Karpas-422 (cell line): Measurements from ENCODE around the gene OGDH. TPM values are rescaled to one million over a fixed set of nuclear protein-coding genes. Genes with fewer than 3 reads are reported as not detected.

Experiments
- DNase-seq: peaks from one replicate; pipeline ENCODE4 v3.0.0-alpha.2; 2015
- H2AFZ ChIP-seq: fragments of 200-600 bp; sonication (generic); 2 replicates; pipeline ENCODE4 v1.6.1; 2014; ENCODE audit warnings: antibody characterized with exemption, low read length, mixed read lengths
- H3K27ac ChIP-seq: fragments of 200-600 bp; sonication (generic); 2 replicates; pipeline ENCODE4 v1.5.1; 2014; ENCODE audit warnings: mild to moderate bottlenecking, low read length, moderate library complexity
- H3K27me3 ChIP-seq: fragments of 200-600 bp; sonication (generic); 2 replicates; pipeline ENCODE4 v1.6.1; 2014; ENCODE audit warnings: low read length, mixed read lengths
- H3K36me3 ChIP-seq: fragments of 200-600 bp; sonication (generic); 2 replicates; pipeline ENCODE4 v1.6.1; 2014; ENCODE audit warnings: low read length, mixed read lengths; ENCODE audit not compliant: insufficient read depth
- H3K4me1 ChIP-seq: fragments of 200-600 bp; sonication (generic); 2 replicates; pipeline ENCODE4 v1.6.1; 2014; ENCODE audit warnings: mild to moderate bottlenecking, low read length, mixed read lengths
- H3K4me2 ChIP-seq: fragments of 200-600 bp; sonication (generic); 2 replicates; pipeline ENCODE4 v1.6.1; 2014; ENCODE audit warnings: low read length, low read depth, mild to moderate bottlenecking; ENCODE audit not compliant: poor library complexity, severe bottlenecking
- H3K4me3 ChIP-seq: fragments of 200-600 bp; sonication (generic); 2 replicates; pipeline ENCODE4 v1.5.1; 2014; ENCODE audit warnings: mild to moderate bottlenecking, antibody characterized with exemption, low read length, mixed read lengths
- H3K79me2 ChIP-seq: fragments of 200-600 bp; sonication (generic); 2 replicates; pipeline ENCODE4 v1.6.1; 2014; ENCODE audit warnings: mild to moderate bottlenecking, low read length, mixed read lengths
- H3K9ac ChIP-seq: fragments of 200-600 bp; sonication (generic); 2 replicates; pipeline ENCODE4 v1.6.0; 2014; ENCODE audit warnings: low read length
- H3K9me2 ChIP-seq: fragments of 200-600 bp; sonication (generic), shearing (Covaris generic); replicated peaks from 2 replicates; pipeline ENCODE4 v1.6.0; 2014; ENCODE audit warnings: mild to moderate bottlenecking, low read length, moderate library complexity; ENCODE audit not compliant: insufficient read depth
- H3K9me3 ChIP-seq: fragments of 300-700, 200-600 bp; sonication (generic); 2 replicates; pipeline ENCODE4 v1.6.1; 2014; ENCODE audit warnings: low read length, mixed read lengths
- H4K20me1 ChIP-seq: fragments of 200-600 bp; sonication (generic); 2 replicates; pipeline ENCODE4 v1.6.1; 2014; ENCODE audit warnings: mild to moderate bottlenecking, antibody characterized with exemption, low read length, low read depth; ENCODE audit not compliant: insufficient read depth
- total RNA-seq: library from RNA; depleted of rRNA; stranded (reverse); fragments of >200 nt; shearing (Covaris generic); gene quantifications from 2 replicates; pipeline ENCODE4 v1.2.3, GENCODE V29; 2014; ENCODE audit warnings: low replicate concordance

Gene OGDH
- total RNA-seq, 1 experiment from 2014 or later: 24.9 TPM

DNA sequence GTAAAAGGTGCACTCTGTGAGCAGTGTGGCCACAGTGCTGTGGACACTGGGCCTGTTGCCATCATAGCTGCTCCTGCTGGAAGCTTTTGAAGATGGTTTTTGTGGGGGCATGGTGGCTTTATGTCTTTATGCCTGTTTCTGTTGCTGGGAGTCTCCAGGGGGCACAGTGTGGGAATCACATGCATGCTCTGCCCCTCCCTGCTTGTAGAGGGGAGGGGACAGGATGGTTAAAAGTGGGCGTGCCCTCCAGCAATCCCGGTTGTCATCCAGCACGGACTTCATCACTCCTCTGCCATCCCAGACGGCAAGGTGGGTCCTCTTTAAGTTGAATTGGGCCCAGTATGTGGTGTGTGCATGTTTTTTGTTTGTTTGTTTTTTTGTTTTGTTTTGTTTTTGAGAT is 20.2 kb downstream of the OGDH start:
- Histone ChIP-seq H3K27me3 (no peaks in the 10 kb centered on the region), H3K27ac (no peak overlapping the region), H3K9ac (no peak overlapping the region), H2AFZ (no peak overlapping the region), H3K4me1 (no peaks in the 10 kb centered on the region), H3K79me2 (peaks cover 74% of the 10 kb centered on the region), H4K20me1 (0 out of 2 replicates have a peak, but pooled peaks cover 4% of the 10 kb centered on the region), H3K9me2 (no peaks in the 10 kb centered on the region), H3K9me3 (no peaks in the 10 kb centered on the region), H3K4me3 (no peak overlapping the region), H3K4me2 (no peak overlapping the region), H3K36me3 (peaks cover 4% of the 10 kb centered on the region; the same call in 1 of the 2 replicates)
- DNase-seq: no peak

DNA sequence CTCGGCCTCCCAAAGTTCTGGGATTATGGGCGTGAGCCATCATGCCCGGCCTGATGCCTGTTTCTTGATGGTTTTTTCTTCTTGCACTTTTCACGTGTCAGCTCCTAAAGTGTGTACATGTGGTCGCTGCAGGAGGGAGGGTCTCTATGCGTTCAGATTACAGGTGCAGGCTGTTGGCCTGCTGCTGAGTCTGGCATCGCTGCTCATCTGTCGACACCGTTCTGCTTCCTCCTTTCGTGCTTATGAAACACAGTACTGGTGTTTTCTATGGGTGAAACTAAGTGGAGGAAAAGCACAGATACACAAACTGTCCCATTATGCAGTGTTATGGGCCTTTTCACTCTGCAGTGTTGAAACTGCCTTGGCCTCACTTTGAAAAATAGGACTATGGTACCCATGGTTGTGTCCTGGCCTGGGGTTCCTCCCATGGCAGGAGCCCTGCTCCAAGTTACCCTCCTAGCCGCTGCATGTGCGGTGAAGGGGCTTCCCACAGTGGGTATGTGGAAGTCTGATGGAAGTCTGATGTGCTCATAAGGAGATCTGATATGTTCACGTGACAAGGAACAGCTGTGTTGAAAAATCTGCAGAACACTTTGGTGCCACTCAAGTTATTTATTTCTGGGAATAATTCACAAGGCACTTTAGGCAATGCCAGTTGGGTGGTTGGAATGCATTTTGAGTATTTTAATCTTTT is 23.5 kb downstream of the OGDH start:
- H3K9me2 ChIP-seq: no peaks in the 10 kb centered on the region
- peaks cover 52% of the 10 kb centered on the region for H3K79me2 ChIP-seq
- no peaks in the 10 kb centered on the region for H3K4me1 ChIP-seq
- no peaks in the 10 kb centered on the region for H3K9me3 ChIP-seq
- no peak overlapping the region for H2AFZ ChIP-seq
- DNase-seq: no peak
- no peak overlapping the region for H3K27ac ChIP-seq
- no peak overlapping the region for H3K4me2 ChIP-seq
- H3K36me3 ChIP-seq: no peaks in the 10 kb centered on the region
- no peak overlapping the region for H3K4me3 ChIP-seq
- no peak overlapping the region for H3K9ac ChIP-seq
- no peaks in the 10 kb centered on the region for H3K27me3 ChIP-seq
- no peaks in the 10 kb centered on the region for H4K20me1 ChIP-seq

DNA sequence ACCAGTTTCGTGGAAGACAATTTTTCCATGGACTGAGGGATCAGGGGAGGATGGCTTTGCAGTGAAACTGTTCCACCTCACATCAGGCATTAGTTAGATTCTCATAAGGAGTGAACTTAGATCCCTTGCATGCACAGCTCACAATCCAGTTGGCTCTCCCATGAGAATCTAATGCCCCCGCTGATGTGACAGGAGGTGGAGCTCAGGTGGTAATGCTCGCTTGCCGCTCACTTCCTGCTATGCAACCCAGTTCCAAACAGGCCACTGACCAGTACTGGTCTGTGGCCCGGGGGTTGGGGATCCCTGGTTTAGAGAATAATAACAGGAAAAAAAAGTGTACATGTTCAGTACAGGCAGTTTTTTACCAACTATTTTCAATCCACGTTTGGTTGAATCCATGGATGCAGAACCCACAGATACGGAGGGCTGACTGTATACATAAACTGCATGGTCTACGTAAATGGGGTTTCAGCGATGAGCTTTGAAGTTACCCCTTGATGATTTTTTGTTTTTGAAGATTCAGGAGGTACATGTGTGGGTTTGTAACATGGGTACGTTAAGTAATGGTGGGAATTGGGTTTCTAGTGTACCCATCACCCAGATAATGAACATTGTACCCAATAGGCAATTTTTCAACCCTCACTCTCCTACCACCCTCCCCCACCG is 24.5 kb downstream of the OGDH start:
- Histone ChIP-seq H3K36me3 (no peaks in the 10 kb centered on the region), H3K9me2 (no peaks in the 10 kb centered on the region), H3K27me3 (no peaks in the 10 kb centered on the region), H3K4me2 (no peak overlapping the region), H3K9me3 (no peaks in the 10 kb centered on the region), H3K4me3 (no peak overlapping the region), H3K79me2 (peaks cover 43% of the 10 kb centered on the region), H3K9ac (no peak overlapping the region), H2AFZ (no peak overlapping the region), H3K27ac (no peak overlapping the region), H4K20me1 (no peaks in the 10 kb centered on the region), H3K4me1 (no peaks in the 10 kb centered on the region)
- DNase-seq: no peak

DNA sequence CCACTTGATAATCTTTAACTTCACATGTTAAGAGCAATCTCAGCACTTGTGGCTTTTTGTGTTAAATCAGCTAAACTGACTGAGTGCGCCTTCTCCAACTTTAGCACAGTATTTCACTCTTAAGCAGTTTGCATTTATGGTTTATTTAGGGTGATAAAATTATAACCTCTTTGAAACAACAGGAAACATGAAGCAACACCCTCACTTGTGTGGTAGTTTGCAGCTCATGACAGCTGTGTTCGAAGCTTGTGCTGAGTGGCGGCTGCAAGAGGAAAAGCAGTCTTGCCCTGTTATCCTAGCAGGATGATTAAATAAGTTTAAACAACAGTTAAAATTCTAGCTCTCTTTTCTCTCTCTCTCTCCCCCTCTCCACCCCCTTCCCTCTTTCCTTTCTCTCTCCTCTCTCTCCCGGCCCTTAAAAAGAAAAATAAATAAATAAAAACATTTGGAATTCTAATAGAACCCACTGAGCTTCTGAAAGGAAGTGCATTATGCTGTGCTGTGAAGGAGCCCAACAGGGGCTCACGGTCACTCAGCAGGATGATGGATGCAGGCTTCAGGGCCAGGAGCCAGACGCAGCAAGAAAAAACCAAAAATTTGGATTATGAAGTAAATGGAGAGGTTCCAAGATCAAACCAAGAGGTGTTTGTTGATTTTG is 25.2 kb downstream of the OGDH start:
- no peaks in the 10 kb centered on the region for H4K20me1 ChIP-seq
- H3K9me3 ChIP-seq: no peaks in the 10 kb centered on the region
- H3K36me3 ChIP-seq: no peaks in the 10 kb centered on the region
- H3K79me2 ChIP-seq: peaks cover 36% of the 10 kb centered on the region
- peaks cover 5% of the 10 kb centered on the region; the same call in 1 of the 2 replicates for H3K4me1 ChIP-seq
- H3K4me3 ChIP-seq: no peak overlapping the region
- no peaks in the 10 kb centered on the region for H3K27me3 ChIP-seq
- no peak overlapping the region for H2AFZ ChIP-seq
- no peak for DNase-seq
- H3K27ac ChIP-seq: no peak overlapping the region
- H3K9me2 ChIP-seq: no peaks in the 10 kb centered on the region
- H3K9ac ChIP-seq: no peak overlapping the region
- no peak overlapping the region for H3K4me2 ChIP-seq

DNA sequence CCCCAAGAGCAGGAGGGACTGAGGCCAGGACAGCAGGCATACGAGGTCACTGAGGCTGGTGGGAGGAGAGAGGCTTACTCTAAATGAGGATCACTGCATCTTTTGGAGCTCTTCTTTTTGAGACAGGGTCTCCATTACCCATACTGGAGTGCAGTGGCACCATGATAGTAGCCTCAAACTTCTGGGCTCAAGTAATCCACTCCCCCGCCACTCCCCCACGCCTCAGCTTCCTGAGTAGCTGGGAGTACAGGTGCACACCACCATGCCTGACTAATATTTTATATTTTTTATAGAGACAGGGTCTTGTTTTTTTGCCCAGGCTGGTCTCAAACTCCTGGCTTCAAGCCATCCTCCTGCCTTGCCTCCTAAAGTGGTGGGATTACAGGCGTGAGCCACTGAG is 25.8 kb downstream of the OGDH start:
- Histone ChIP-seq H3K4me1 (peaks cover 6% of the 10 kb centered on the region; the same call in 1 of the 2 replicates), H3K27ac (no peak overlapping the region), H4K20me1 (no peaks in the 10 kb centered on the region), H3K9me2 (no peaks in the 10 kb centered on the region), H3K9ac (no peak overlapping the region), H3K4me2 (no peak overlapping the region), H3K27me3 (no peaks in the 10 kb centered on the region), H2AFZ (no peak overlapping the region), H3K9me3 (no peaks in the 10 kb centered on the region), H3K79me2 (peaks cover 35% of the 10 kb centered on the region), H3K36me3 (no peaks in the 10 kb centered on the region), H3K4me3 (no peak overlapping the region)
- no peak for DNase-seq

DNA sequence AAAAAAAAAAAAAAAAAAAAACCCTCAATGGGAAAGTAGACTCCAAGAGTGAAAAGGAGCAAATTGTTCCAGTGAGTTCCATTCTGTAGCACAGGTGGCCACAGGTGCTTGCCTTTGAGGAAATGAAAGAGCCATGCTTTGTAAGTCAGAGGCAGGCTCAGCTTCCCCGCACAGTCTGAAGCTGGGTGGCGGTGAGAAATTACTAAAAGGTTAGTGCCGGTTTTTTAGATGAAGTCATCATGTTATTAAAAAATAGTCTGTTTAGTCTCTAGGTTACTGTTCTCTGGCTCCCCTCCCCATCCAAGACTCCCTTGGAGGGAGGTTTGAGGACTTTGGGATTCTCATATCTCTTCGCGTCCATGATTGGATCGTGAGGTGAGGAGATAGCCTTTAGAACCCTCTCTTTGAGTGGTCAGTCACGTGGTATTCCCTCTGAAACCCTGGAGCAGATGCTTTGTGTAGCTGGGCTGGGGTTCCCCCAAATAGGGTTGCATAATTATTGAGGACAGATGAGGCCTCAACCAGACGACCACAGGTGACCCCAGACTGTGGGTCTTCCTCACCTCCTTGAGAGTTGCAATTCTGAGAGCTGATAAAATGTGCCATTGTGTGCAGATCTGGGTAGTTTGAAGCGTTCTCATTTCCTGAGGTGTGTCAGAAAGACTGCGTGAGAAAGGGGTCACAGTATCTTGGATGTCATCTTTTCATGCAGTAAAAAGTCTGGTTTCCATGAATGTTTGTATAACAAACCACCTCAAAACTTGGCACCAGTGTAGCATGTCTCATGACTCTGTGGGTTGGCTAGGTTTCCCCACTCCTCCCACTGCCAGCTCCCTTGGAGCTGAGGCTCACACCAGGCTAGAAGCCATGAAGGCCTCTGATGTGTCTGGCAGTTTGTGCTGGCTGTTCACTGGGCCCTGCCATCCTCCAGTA is 27.1 kb downstream of the OGDH start:
- peaks cover 35% of the 10 kb centered on the region for H3K79me2 ChIP-seq
- H3K9me3 ChIP-seq: no peaks in the 10 kb centered on the region
- no peak overlapping the region for H3K27ac ChIP-seq
- no peaks in the 10 kb centered on the region for H3K27me3 ChIP-seq
- no peaks in the 10 kb centered on the region for H3K9me2 ChIP-seq
- H3K9ac ChIP-seq: no peak overlapping the region
- H3K4me2 ChIP-seq: no peak overlapping the region
- H3K36me3 ChIP-seq: no peaks in the 10 kb centered on the region
- no peak overlapping the region for H2AFZ ChIP-seq
- H3K4me3 ChIP-seq: no peak overlapping the region
- H4K20me1 ChIP-seq: no peaks in the 10 kb centered on the region
- H3K4me1 ChIP-seq: peaks cover 15% of the 10 kb centered on the region
- peak; percentile 53 for DNase-seq

DNA sequence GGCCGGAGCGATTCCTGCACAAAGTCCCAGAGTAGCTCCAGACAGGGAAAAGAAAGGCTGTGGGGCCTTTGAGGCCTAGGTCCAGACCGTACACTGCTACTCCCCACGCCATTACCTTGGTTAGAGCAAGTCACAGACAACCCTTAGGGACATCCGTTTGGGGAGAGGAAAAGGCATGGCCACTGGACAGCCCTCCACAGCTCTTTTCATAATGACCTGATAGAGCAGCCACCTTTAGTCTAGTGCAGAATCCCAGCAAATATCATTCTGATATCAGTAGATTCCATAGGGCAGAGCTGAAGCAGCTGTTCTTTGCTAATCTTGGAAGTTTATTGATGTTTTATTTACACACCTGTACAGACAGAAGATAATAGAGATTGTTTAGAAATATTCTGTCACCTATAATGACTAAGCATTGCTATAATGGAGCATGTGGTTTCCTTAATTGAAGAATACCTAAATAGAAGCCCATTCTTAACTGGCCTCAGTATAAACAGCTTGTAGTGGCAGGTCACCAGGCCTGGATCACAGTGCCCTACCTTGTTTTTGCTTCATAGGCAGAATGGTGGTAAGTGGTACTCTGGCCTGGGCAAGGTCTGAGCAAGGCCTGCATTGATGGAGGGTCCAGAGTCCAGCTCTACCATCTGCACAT is 27.9 kb downstream of the OGDH start:
- Histone ChIP-seq H2AFZ (no peak overlapping the region), H3K27me3 (no peaks in the 10 kb centered on the region), H3K9ac (no peak overlapping the region), H3K27ac (no peak overlapping the region), H3K36me3 (no peaks in the 10 kb centered on the region), H3K9me3 (no peaks in the 10 kb centered on the region), H4K20me1 (no peaks in the 10 kb centered on the region), H3K4me2 (no peak overlapping the region), H3K9me2 (no peaks in the 10 kb centered on the region), H3K4me1 (peaks cover 22% of the 10 kb centered on the region), H3K79me2 (peaks cover 36% of the 10 kb centered on the region), H3K4me3 (no peak overlapping the region)
- DNase-seq: no peak
